Left lobe of liver (tissue), 2 donors: ENCODE measurements around the gene NUTM1. TPM values are rescaled to one million over a fixed set of nuclear protein-coding genes. Genes with fewer than 3 reads are reported as not detected.
"Not testable (repeated sequence)": the region's sequence is repeated elsewhere in the genome, so short reads cannot be mapped to it uniquely, and the experiment has no call there.

Experiments
- ATAC-seq: fragments of 200-7000 bp; cut with Tn5 transposase; one replicate; pipeline ENCODE4 v1.9.1; 2020; ENCODE audit warnings: mild to moderate bottlenecking, moderate library complexity
- DNase-seq: peaks from one replicate; pipeline ENCODE4 v3.0.0-alpha.2; 2020; ENCODE audit warnings: low spot score
- total RNA-seq: library from RNA; stranded (reverse); gene quantifications from one replicate; pipeline ENCODE4 v1.2.1, GENCODE V29; 2021
- donor health status: DM: no; HTN: no; CAD: no; lungs with moderate emphysema.
- donor health status: DM: no; HTN: yes; CAD: no.

NUTM1 gene
- total RNA-seq, 1 donor from 2014 or later: not detected

DNA sequence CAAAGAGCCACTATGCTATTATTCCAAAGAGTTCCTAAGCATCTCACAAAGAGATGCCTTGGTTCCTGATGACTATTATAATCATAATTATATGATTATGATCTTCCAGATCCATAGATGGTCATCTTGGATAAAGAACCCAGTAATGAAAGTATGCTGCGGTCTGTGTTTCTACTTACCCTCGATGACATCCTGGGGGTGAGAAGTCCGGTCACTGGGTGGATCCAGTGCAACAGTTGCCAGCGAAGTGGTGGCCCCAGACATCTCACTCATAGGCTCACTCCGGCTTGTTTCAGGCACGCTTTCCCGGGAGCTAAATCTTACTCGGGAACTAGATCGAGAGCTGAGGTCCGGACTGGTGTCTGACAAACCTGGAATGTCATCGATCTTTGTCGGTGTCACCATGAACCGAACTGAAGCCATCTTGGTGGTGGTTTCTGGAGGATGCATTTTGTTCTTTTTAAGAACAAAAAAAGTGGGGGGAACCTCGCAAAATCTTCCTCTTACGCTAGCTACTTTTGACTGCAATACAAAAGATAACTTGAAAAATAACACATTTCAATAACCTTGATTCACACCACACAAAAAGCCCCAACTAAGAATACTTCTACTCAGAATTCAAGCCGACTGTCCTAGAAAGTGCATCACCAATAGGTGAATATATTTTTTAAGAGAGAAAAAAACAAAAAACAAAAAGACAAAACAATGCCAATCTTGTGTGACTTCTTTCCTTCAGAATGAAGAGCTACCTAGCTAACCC, 6.7 kb upstream of the NUTM1 start:
- DNase-seq (no peak), ATAC-seq (no peak)

DNA sequence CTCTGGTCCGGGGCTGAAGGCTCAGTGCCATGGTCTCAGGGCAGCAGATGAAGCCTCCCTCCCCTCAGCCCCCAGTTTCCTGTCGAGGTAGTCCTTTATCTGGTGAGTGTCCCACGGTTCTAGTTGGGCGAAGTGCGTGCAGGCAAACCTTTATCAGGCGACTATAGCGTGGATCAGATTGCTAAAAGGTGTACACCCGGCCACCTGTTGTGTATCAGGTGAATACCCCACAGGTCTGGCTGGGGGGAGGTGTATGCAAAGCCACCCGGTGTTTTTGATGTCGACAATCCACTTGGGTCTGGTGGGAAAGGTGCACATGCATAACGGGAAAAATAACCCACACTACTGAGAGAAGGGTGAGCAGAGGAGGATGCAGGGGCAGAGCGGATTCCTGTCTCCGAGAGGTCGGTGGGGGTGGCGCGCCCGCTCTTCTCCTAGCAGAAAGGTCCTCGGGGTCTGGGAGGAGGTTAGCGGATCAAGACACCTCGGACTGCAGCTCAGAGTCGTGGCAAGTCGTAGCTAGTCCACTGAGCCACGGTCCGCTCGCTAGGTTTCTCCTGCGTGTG, 6.0 kb upstream of the NUTM1 start:
- ATAC-seq (peak; percentile 2), DNase-seq (no peak)

DNA sequence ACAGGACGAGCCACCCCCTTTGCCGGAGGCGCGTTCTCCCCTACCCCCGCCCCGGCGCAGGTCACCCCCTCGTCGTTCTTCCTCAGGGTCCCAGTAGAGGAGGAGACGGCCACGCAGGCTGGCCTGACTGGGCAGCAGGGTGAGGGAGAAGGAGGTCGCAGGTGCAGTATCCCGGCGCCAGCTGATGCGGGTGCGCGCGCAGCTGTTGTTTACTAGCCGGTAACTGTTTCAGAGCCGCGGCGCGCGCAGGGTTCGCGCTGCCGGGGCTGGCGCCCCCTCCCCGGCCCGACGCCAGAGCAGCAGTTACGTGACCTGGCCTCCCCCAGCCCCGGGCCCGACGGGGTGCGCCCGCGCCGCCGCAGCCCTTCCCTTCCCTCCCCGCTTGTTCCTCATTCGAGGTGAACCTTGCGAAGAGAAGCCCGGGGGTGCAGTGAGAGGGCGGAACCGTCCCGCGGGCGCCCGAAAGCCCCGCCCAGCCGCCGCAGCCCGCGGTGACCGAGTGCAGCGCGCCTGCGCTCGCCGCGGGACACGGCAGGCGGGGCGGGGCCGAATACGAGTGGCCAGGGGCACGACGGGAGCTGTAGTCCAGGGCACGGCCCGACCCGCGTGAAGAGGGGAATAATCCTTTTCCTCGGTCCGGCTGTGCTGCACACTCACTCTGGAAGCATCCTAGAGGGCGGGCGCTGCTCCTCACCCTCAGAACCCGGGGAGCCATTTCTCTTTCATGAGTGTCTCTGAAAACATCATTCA, 5.4 kb upstream of the NUTM1 start, which contains the start of gene SLC12A6:
Gene SLC12A6 (minus strand): TSS at position 225 of the 750 bp plus-strand sequence. CDS start 1,101 bp downstream, outside the sequence.
- ATAC-seq: peak; percentile 97
- DNase-seq: peak; percentile 91

DNA sequence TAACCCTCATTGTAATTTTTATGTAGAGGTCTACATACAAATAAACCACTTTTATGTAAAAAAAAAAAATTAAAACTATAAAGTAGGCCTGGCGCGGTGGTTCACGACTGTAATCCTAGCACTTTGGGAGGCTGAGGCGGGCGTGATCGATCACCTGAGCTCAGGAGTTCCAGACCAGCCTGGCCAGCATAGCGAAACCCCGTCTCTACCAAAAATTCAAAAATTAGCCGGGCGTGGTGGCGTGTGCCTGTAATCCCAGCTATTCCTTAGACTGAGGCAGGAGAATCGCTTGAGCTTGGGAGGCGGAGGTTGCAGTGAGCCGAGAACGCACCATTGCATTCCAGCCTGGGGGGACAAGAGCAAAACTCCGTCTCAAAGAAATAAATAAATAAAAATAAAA, 4.8 kb upstream of the NUTM1 start:
- no peak for ATAC-seq
- no peak for DNase-seq

DNA sequence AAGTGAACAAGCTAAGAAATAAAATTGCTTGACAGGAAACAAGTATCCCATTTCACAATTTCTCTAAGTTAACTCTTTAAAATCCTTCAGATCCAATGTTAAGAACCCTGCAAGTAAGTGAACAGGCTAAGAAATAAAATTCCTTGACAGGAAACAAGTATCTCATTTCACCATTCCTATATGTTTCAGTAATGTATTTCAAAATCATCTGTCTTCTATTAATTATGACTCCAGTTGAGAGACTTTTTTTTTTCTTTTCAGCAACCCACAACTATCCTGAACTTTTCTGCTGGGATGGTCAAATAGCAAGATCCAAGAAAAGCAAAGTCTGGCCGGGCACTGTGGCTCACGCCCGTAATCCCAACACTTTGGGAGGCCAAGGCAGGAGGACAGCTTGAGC, 3.2 kb upstream of the NUTM1 start:
- DNase-seq (no peak), ATAC-seq (no peak)

DNA sequence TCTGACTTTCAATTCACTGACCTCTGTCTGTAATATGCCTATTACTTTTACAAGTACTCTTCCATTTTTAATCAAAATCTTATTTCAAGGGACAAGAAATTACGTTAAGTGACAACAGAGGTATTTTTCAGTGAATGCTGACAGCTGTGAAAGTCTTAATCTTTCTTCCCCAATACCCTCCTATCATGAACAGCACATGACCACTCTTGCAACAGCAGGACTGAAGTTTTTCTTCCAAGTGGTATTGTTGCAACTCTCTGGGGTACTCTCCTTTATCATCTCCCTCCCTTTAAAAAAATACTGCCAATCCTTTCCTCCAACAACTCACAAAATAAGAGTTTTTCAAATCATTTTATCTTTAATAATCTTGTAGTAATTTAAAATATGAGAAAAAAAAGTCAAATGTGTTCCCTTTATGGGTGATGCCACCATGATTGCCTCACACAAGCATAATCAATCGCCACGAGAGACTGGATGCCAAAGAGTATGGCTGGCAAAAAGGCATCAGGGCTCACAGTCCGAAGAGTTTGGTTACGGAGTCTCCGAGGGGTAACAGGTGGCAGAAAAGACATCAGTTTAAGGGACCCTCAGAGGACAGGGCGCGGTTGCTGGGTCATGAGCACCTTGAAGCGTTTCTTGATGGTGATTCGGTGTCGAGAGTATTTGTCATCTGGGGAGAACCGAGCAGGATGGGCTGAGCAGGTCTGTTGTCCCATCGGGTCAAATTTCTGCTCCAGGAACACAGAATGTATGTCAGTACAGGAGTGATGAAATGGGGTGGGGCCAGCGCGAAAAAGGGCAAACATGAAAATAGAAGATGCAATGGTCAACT, 1.5 kb upstream of the NUTM1 start:
- ATAC-seq (no peak), DNase-seq (no peak)

DNA sequence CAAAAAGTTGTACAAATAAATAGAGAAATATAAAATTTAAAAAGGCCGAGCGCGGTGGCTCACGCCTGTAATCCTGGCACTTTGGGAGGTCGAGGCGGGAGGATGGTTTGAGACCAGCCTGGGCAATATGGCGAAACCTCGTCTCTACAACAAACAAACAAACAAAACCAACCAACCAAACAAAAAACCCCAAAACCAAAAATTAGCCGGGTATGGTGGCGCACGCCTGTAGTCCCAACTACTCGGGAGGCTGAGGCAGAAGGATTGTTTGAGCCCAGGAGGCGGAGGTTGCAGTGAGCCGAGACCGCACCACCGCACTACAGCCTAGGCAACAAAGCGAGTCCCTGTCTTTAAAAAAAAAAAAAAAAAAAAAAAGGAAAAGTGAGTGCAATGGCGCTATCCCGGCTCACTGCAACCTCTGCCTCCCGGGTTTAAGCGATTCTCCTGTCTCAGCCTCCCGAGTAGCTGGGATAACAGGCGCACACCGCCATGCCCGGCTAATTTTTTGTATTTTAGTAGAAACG, 840 bp upstream of the NUTM1 start:
- DNase-seq, ATAC-seq: not testable (repeated sequence)

DNA sequence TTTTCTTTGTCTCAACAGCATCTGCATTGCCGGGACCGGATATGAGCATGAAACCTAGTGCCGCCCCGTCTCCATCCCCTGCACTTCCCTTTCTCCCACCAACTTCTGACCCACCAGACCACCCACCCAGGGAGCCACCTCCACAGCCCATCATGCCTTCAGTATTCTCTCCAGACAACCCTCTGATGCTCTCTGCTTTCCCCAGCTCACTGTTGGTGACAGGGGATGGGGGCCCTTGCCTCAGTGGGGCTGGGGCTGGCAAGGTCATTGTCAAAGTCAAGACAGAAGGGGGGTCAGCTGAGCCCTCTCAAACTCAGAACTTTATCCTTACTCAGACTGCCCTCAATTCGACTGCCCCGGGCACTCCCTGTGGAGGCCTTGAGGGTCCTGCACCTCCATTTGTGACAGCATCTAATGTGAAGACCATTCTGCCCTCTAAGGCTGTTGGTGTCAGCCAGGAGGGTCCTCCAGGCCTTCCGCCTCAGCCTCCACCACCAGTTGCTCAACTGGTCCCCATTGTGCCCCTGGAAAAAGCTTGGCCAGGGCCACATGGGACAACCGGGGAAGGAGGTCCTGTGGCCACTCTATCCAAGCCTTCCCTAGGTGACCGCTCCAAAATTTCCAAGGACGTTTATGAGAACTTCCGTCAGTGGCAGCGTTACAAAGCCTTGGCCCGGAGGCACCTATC, 5.0 kb downstream of the NUTM1 start:
- ATAC-seq: no peak
- no peak for DNase-seq

DNA sequence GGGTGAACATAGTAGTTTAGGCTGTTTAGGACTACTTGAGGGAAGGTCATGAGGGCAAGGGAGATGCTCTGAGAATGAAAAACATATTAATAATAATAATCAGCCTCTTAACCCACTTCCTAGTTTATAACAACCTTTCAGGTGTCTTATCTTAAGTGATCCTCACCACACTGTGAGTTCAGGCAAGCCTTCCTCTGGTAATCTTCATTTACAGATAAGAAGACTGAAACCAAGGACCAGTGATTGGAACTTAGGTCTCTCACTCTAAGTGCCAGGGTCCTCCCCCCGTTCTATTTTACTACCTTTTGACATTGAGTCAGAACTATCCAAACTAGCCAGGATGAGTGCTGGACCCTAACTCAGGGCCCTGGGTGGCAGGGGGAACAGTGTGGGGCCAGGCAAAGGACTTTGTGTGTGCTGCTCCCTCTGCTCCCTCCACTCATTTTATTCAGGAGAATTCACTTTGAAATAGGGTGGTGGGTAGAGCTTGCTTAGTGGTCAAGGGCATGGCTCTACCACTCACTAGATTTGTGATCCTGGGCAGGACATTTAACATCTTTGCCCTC, 5.7 kb downstream of the NUTM1 start:
- ATAC-seq: no peak
- DNase-seq: no peak

DNA sequence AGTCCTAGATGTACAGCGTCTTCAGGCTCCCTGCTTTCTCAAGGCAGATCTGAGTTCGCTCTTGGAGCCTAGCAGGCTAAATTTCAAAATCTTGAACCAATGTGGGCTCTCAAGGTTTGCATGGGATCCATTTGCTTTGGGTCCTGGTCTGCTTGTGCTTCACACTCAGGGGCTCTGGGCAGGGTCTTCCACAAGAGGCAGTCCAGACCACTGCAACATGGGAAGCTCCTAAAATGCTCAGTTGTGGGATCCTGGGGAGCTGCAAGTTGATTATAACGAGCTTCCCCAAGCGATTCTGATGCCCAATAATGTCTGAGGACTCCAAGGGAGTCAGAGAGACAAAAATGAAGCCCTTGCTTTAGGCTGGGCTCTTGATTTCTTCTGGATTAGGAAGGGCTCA, 6.7 kb downstream of the NUTM1 start:
- DNase-seq (no peak), ATAC-seq (no peak)

DNA sequence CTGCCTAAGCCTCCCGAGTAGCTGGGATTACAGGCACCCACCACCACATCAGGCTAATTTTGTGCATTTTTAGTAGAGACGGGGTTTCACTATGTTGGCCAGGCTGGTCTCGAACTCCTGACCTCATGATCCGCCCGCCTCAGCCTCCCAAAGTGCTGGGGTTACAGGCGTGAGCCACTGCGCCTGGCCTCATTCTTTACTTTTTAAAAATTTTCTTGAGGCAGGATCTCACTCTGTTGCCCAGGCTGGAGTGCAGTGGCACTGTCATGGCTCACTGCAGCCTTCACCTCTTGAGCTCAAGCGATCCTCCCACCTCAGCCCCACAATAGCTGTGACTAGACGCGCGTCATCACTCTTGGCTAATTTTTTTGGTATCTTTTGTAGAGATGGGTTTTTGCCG, 9.9 kb downstream of the NUTM1 start:
- not testable (repeated sequence) for ATAC-seq, DNase-seq

DNA sequence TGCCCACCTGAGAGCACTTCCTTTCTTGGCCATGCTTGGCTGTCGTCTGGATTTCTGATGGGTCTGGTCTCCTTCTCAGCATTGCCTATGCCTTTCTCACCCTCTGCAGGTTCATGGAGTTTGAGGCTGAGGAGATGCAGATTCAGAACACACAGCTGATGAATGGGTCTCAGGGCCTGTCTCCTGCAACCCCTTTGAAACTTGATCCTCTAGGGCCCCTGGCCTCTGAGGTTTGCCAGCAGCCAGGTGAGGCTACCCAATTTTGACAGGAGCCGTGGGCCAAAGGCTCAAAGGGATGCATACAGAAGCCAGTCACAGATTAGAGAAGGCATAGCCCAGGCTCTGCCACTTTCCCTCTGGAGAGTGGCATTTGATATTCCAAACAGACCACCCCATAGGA, 10.5 kb downstream of the NUTM1 start:
- ATAC-seq: no peak

DNA sequence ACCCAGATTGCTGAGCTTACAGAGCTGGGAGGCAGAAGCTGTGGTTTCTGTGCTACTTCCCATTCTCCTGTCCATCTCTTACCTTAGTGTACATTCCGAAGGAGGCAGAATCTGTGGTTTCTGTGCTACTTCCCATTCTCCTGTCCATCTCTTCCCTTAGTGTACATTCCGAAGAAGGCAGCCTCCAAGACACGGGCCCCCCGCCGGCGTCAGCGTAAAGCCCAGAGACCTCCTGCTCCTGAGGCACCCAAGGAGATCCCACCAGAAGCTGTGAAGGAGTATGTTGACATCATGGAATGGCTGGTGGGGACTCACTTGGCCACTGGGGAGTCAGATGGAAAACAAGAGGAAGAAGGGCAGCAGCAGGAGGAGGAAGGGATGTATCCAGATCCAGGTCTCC, 11.2 kb downstream of the NUTM1 start:
- no peak for ATAC-seq
- no peak for DNase-seq

More for the DNA sequence above, 10.5 kb downstream of the NUTM1 start:
- no peak for DNase-seq

DNA sequence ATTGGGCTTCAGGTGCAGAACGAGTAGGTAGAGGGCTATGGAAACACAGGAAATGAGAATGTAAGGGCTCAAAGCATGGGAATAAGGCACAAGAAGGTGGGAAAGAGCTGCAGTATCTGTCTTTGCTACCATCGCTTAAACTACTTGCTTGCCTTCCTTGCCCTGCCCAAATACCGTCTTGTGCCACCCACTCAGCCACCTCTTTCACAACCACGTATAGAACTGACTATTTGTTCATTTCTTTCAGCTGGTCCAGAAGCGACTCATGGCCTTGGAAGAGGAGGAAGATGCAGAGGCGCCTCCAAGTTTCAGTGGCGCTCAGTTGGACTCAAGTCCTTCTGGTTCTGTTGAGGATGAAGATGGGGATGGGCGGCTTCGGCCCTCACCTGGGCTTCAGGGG, 12.1 kb downstream of the NUTM1 start:
- DNase-seq (no peak), ATAC-seq (no peak)

DNA sequence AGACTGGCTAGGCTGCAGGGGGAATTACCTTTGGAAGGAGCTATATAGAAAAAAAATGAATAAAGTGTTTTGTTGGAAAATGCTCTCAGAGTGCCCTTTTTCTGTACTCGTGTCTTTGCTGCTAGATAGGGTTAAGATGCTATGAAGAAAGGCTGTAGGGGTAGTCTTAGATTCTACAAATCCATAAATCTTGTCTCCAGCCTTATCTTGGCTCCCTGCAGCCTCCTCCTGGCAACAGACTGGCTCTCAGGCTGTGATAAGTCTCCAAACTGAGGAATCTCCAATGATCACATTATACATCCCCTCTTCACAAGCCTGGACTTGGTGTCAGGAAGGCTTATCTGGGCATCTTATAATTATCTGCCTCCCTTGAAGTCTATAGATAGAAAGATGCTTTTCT, 14.5 kb downstream of the NUTM1 start:
- DNase-seq: no peak
- no peak for ATAC-seq

DNA sequence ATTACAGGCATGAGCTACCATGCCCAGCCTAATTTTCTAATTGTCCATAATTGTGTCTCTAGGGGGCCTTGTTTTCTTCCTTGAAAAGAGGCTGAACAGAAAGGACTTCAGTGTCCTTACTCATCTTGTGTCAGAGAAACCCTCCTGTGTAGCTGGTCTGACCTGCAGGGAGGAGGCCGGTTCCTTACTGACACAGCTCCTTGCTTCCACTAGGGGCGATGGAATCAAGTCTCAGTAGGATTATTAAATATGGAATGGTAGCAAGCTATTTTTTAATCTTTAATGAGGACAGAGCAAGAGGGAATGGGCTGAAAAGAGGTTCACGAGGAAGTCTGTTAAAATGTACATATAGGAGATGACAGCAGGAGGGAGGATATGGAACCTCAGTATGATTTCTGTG, 15.3 kb downstream of the NUTM1 start:
- no peak for ATAC-seq
- no peak for DNase-seq

DNA sequence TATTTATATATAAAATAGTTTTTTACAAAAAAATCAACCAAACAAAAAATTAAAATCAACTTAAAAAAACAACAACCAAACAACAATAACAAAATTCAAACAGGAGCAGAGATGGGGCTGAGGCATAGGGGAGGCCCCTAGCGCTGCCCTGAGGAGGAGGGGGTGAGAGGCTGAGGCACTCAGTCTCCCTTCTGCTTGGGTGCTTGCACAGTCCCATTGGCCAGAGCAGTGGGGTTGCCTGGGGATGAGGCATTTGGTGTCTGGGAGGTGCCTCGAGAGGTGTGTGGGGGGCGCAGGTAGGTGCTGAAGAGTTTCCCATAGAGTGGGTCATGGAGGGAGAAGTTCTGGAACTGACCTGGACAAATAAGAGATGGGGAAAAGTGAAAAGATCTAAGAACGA, 15.8 kb downstream of the NUTM1 start:
- DNase-seq: no peak
- no peak for ATAC-seq

DNA sequence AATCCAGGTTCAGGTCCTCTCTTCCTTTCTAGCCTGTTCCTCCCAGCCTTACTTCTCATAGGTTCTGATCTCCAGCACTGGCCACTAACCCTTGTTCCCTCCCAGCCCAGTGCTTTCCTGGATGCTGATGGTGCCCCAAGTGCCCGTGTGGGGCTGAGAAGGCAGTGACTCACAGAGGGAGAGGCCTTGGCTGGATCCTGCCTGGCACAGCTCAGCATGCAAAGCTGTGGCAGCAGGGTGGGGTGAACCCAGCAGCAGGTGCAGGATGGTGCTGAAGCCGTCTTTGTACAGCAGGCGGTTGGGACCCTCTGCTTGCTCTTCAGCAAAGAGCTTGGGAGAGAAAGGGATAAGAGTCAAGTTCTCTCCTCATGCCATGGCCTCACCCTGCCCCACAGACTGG, 16.3 kb downstream of the NUTM1 start:
- ATAC-seq: no peak
- no peak for DNase-seq

DNA sequence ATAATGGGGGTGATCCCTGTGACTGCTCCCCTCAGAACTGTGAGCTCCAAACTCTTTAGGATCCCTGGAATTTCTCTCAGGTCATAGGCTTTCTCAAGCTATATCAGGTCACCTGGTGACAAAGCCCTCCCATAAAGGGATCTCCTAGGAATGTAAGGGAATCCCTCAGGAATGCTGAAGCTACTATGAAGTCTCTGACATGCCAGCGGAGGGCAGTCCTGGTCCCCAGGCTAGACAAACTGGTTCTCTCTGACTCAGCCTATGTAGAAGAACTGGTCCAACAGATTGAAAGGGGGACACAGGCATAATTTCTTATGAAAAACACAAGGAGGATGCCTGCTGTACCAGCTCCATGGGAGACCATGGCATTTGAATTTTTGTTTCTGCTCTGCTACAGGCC, 17.2 kb downstream of the NUTM1 start:
- DNase-seq (no peak), ATAC-seq (no peak)

DNA sequence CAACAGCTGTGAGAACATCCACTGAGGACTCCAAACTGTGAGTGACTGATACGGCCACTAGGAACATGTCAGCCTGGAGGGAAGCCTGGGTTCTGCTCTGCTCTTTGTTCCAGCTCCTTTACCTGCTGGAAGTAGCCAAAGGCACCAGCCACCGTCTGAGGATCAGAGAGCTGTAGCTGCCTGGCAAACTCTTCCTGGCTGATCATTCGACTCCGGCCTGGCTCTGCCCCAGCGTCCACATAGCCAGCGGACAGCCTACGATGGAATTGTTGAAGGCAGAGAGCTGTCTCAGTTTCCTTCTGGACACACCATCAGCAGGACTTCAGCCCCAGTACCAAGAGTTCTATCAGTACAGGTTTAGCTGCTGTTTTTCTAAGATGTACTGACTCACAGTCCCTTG, 18.2 kb downstream of the NUTM1 start:
- DNase-seq (no peak), ATAC-seq (no peak)
